Activated T-cell treated with anti-CD3 and anti-CD28 coated beads, Interleukin-2, amount 50 U/mL, for 1 hour (primary cell): ENCODE measurements around the gene RORB.

Source experiments
- DNase-seq: peaks from one replicate; pipeline ENCODE4 v3.0.0-alpha.2; 2020

RORB gene

DNA sequence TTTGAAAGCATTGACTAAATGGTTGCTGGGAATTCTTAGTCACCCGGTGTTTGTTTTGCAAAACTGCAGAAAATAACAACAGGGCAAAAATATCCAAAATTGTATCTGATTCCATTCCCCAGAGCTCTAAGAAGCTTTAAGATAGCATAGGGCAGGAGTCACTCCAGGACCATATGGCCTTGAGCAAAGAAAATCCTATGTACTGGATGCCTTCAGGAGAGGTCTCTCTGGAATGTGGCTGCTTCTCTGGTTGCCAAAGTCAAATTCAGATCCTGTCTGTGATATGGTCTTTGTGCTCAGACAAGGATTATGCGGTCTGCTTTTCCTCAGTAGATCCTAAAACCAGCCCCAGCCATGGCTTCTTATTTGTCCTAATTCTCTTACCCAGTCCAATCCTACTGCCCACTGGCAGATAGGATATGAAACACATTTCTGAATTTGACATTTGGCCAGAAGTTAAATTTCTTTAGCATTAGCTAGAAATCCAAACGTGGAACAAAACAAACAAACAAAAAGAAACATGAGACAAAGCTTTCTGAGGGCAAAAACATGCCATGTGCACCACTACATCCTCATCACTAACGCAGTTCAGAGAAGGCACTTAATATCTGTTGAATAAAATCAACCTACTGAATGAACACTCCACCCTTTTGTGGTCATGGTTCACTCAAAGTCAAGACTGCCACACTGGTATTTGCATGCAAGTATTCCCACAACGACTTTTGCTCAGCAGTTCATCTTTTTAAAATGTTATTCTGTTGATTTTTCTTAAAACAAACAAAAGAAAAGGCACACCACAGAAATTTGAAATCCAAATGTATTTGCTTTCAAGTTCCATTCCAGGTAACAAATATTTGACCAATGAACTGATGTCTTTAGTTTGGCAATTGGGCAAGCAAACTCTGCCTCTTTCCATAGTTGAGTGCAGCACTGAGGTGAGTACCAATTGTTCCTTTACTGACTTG, 224.8 kb downstream of the RORB start:
- no peak for DNase-seq

- no peak for DNase-seq
Measured at GRCh38 chr9:74724317-74724716, 227.2 kb downstream of the RORB start.

- no peak for DNase-seq
Measured at GRCh38 chr9:74726581-74726980, 229.4 kb downstream of the RORB start.

DNA sequence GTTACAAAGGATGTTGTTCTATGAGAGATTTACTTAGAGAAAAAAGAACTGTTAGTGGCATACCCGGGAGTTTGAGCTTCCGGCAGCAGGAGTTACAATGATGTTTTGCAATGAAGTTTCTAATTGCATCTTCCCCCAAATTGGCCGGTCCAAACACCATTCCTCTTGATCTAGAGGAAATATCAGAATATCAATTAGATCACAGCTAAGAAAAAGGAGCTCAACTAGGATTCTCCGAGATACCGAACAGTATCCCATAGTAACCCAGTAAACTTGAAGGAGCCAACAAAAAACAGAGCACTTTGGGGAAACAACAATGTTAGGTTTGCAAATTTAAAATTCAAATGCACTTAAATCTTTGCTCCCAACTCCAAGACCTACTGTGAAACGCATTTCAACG, 231.0 kb downstream of the RORB start:
- DNase-seq = no peak

GRCh38 chr9:74729136-74729695, 232.1 kb downstream of the RORB start:
- DNase-seq = no peak

DNA sequence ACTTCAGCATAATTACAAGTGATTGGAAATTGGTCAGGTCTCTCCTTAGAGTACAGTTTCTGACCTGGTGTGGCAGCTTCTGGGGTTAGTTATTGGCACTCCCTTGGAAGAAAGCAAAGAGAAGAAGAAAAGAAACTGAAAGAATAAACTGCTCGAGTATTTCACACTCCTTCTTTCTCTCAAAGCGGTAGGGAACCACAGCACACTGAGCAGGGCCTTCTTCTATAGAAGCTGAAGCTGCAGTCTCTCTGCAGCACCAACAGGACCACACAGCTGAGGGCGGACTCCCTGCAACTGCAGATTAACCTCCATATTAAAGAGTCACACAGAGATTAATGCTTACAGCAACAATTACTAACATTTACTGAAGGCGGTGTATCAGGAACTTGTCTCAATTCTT, 238.6 kb downstream of the RORB start:
- DNase-seq = no peak

- no peak for DNase-seq
Measured at GRCh38 chr9:74736646-74737045, 239.5 kb downstream of the RORB start.

DNA sequence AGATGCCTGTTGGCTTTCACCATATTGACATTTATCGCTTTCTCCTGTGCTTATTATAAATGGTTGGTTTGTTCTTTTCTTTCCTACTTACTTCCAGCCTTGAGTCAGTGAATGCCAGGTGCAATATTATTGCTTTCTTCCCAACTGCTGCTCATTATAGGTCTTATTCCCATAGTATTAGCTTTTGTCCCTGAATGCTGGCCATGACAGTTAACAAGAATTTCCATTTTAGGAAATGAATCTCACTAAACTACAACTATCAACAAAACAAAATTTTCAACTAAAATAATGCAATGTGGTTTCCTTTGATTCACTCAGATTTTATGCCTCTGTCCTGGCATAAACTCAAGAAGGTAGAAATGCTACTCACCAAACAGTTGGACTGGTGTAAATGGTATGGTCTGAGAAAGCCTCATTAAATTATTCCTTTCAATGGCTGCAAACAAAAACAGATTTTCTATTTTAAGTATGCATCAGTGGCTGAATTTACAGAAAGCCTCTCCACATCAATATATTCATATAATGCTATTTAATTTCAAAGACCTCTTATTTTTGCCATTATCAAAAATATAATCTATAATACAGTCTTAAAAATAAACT, 245.2 kb downstream of the RORB start:
- DNase-seq = no peak
